K562 (cell line): ENCODE results near the gene CAPRIN2.

Experiments
- ARID3A ChIP-seq: IDR thresholded peaks from 2 replicates; pipeline ENCODE4 v1.6.1; 2012; ENCODE audit warnings: low read depth, low read length, improper control_type of control experiment, borderline replicate concordance
- ATF1 ChIP-seq, 2 experiments: fragments of 450-650 bp in 1 of 2; IDR thresholded peaks; 2 replicates each; pipeline ENCODE4 v1.6.1; 2016; ENCODE audit warnings: missing compliant biosample characterization in 1 of 2, missing genetic modification characterization in 1 of 2
- CBX3 ChIP-seq, 2 experiments: IDR thresholded peaks; 1 replicate in 1 of 2; 2 replicates in 1 of 2; pipeline ENCODE4 v1.6.1; 2012; ENCODE audit warnings: inconsistent platforms in 2 of 2, low read length in 2 of 2, borderline replicate concordance in 1 of 2, control low read depth in 1 of 2
- CTCF ChIP-seq, 3 experiments: IDR thresholded peaks in 2 of 3; conservative IDR thresholded peaks in 1 of 3; 2 replicates each; pipeline ENCODE4 v1.5.1; 2011 to 2012; ENCODE audit warnings: low read length in 3 of 3, mild to moderate bottlenecking in 3 of 3, control low read depth in 2 of 3, improper control_type of control experiment in 1 of 3, inconsistent platforms in 1 of 3, low read depth in 1 of 3, mixed read lengths in 1 of 3, moderate library complexity in 1 of 3; ENCODE audit not compliant: insufficient read depth in 2 of 3
- EGR1 ChIP-seq: fragments of 450-650 bp; conservative IDR thresholded peaks from 2 replicates; pipeline ENCODE4 v1.6.1; 2017; ENCODE audit warnings: mild to moderate bottlenecking
- EZH2 ChIP-seq: IDR thresholded peaks from 2 replicates; pipeline ENCODE4 v1.6.1; 2012; ENCODE audit warnings: low read depth, mild to moderate bottlenecking, inconsistent platforms, low read length, borderline replicate concordance
- KLF6 ChIP-seq: fragments of 250-450 bp; sonication (Bioruptor Pico); IDR thresholded peaks from 2 replicates; pipeline ENCODE4 v1.4.0; 2020; ENCODE audit warnings: mild to moderate bottlenecking, moderate library complexity, borderline replicate concordance
- RCOR1 ChIP-seq, 2 experiments: IDR thresholded peaks; 2 replicates each; pipeline ENCODE4 v1.6.1; 2012; ENCODE audit warnings: low read depth in 2 of 2, low read length in 2 of 2, borderline replicate concordance in 1 of 2, improper control_type of control experiment in 1 of 2
- SIN3B ChIP-seq: fragments of 450-650 bp; IDR thresholded peaks from 2 replicates; pipeline ENCODE4 v1.6.1; 2017; ENCODE audit warnings: low read depth, mild to moderate bottlenecking, moderate library complexity
- SP2 ChIP-seq: IDR thresholded peaks from 2 replicates; pipeline ENCODE4 v1.6.1; 2011; ENCODE audit warnings: mild to moderate bottlenecking, low read depth, low read length, moderate library complexity; ENCODE audit not compliant: poor library complexity, severe bottlenecking; ENCODE audit errors: extremely low read depth
- TOE1 ChIP-seq, 2 experiments: fragments of 450-650 bp in 1 of 2; sonication (generic) in 1 of 2; formaldehyde crosslinking in 1 of 2; IDR thresholded peaks; 2 replicates each; pipeline versions ENCODE4 v1.7.1 to v1.8.0; 2016 to 2022; ENCODE audit warnings: borderline replicate concordance in 2 of 2, mild to moderate bottlenecking in 2 of 2, antibody characterized with exemption in 1 of 2, inconsistent platforms in 1 of 2, low read depth in 1 of 2, missing genetic modification reagents in 1 of 2, moderate library complexity in 1 of 2
- ZNF280B ChIP-seq: fragments of 250-450 bp; sonication (Bioruptor Pico); IDR thresholded peaks from 2 replicates; pipeline ENCODE4 v1.5.1; 2021; ENCODE audit warnings: mild to moderate bottlenecking
- TF ChIP-seq, protein P1 (sequence below): fragments of 250-450 bp; sonication (Bioruptor Pico); IDR thresholded peaks from 2 replicates; pipeline ENCODE4 v1.8.0; 2021; ENCODE audit warnings: mild to moderate bottlenecking, moderate library complexity
- TF ChIP-seq, protein P2 (sequence below): fragments of 250-450 bp; sonication (Bioruptor Pico); IDR thresholded peaks from 2 replicates; pipeline ENCODE4 v1.5.0; 2021; ENCODE audit warnings: mild to moderate bottlenecking, moderate library complexity

- no peak for TF ChIP-seq SP2
- no peak for TF ChIP-seq ZNF280B
- TF ChIP-seq, protein P1, sequence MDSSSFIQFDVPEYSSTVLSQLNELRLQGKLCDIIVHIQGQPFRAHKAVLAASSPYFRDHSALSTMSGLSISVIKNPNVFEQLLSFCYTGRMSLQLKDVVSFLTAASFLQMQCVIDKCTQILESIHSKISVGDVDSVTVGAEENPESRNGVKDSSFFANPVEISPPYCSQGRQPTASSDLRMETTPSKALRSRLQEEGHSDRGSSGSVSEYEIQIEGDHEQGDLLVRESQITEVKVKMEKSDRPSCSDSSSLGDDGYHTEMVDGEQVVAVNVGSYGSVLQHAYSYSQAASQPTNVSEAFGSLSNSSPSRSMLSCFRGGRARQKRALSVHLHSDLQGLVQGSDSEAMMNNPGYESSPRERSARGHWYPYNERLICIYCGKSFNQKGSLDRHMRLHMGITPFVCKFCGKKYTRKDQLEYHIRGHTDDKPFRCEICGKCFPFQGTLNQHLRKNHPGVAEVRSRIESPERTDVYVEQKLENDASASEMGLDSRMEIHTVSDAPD (CRISPR knock-in tag) = no peak
- no peak for TF ChIP-seq CTCF (IDR thresholded peaks at IDR 0.05 in 2 of 3, conservative IDR thresholded peaks at IDR 0.05 in 1 of 3; ENCODE audit: insufficient read depth in 2 of 3, low read depth in 1 of 3, low read length in 3 of 3)
- TF ChIP-seq KLF6 (CRISPR knock-in tag) = no peak
- TF ChIP-seq SIN3B = no peak
- TF ChIP-seq TOE1 (IDR thresholded peaks at IDR 0.05; ENCODE audit: borderline replicate concordance) = no peak
- no peak for TF ChIP-seq TOE1 (CRISPR knock-in tag; IDR thresholded peaks at IDR 0.05; ENCODE audit: borderline replicate concordance, low read depth)
- TF ChIP-seq CBX3 (IDR thresholded peaks at IDR 0.05; ENCODE audit: borderline replicate concordance in 1 of 2, low read length in 2 of 2) = no peak
- TF ChIP-seq RCOR1 (IDR thresholded peaks at IDR 0.05; ENCODE audit: borderline replicate concordance in 1 of 2, low read depth in 2 of 2, low read length in 2 of 2) = no peak
- no peak for TF ChIP-seq EZH2
- TF ChIP-seq ARID3A = no peak
- no peak for TF ChIP-seq ATF1 (CRISPR knock-in tag; IDR thresholded peaks at IDR 0.05)
- no peak for TF ChIP-seq ATF1 (tag; IDR thresholded peaks at IDR 0.05)
- no peak for TF ChIP-seq EGR1
- TF ChIP-seq, protein P2, sequence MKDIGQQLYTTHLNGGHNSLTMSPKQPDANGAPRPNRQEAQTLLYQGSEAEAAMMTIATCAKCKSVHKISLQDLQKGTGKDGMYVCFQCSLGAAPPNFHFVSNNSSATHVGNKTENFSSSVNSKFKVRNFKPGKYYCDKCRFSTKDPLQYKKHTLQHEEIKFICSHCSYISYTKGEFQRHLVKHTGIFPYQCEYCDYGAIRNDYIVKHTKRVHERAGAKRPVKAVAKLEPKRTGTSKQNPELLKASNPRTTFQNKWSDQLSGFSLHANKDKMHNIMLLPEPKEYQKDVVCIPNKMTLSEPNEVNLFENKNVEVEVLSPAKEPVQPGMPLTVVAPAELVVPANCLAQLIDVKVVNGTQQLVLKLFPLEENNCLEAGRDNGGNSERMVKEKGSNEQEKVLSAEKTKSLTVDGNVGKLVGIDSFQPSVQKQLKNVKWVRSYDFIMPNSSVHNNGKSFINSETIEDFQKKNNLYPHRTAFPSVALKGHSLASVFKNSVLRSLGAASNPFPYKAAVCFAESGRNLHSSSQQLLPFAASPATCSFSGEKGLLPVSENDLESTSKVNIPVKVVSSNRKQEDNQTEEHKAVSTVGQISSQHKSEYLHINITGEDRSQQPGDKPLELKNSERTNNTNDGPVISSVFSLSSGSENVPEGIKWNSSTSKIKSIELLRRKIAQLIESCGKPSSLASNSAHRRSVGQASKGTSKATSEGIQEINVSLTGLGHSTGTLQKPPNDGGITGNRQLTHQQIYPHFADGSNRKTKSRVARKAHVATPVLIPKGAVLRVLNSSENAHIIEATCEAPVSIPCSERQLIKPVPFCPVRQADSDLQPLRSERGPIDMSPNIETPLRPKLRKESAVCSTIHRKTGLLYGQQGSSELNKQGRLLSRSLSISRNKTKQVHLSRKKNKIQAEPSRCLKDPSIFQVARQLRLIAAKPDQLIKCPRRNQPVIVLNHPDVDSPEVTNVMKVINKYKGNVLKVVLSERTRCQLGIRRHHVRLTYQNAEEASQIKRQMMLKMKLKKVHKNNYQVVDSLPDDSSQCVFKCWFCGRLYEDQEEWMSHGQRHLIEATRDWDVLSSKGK (CRISPR knock-in tag) = no peak
Observed at GRCh38 chr12:30739020-30739419, 15.7 kb downstream of the CAPRIN2 start.
